HepG2 (cell line): ENCODE measurements around the gene NELFB. TPM values are rescaled to one million over a fixed set of nuclear protein-coding genes. Genes with fewer than 3 reads are reported as not detected.

Source experiments
- CEBPG ChIP-seq: IDR thresholded peaks from 2 replicates; pipeline ENCODE4 v1.6.1; 2016
- DMAP1 ChIP-seq: IDR thresholded peaks from 2 replicates; pipeline ENCODE4 v1.6.1; 2016
- ELF3 ChIP-seq: IDR thresholded peaks from 2 replicates; pipeline ENCODE4 v1.6.1; 2016; ENCODE audit warnings: missing genetic modification reagents, missing compliant biosample characterization
- HOXA7 ChIP-seq: sonication (generic); formaldehyde crosslinking; IDR thresholded peaks from 2 replicates; pipeline ENCODE4 v1.8.1; 2022; ENCODE audit warnings: mild to moderate bottlenecking, missing genetic modification reagents, moderate library complexity
- IRF9 ChIP-seq: sonication (generic); formaldehyde crosslinking; IDR thresholded peaks from 2 replicates; pipeline ENCODE4 v1.8.0; 2022; ENCODE audit warnings: missing genetic modification reagents, mild to moderate bottlenecking, borderline replicate concordance
- KDM4B ChIP-seq: sonication (generic); formaldehyde crosslinking; IDR thresholded peaks from 2 replicates; pipeline ENCODE4 v1.4.0; 2020; ENCODE audit warnings: missing genetic modification reagents
- KDM6A ChIP-seq: IDR thresholded peaks from 2 replicates; pipeline ENCODE4 v1.6.1; 2016; ENCODE audit warnings: low read depth
- PAWR ChIP-seq: sonication (generic); formaldehyde crosslinking; IDR thresholded peaks from 2 replicates; pipeline ENCODE4 v1.4.0; 2020; ENCODE audit warnings: missing genetic modification reagents, mild to moderate bottlenecking, borderline replicate concordance
- PBX3 ChIP-seq: sonication (generic); formaldehyde crosslinking; IDR thresholded peaks from 2 replicates; pipeline ENCODE4 v1.8.1; 2023; ENCODE audit warnings: missing genetic modification reagents, inconsistent platforms, borderline replicate concordance
- RBAK ChIP-seq: sonication (generic); formaldehyde crosslinking; IDR thresholded peaks from 2 replicates; pipeline ENCODE4 v1.5.1; 2020; ENCODE audit warnings: mild to moderate bottlenecking, missing genetic modification reagents
- RFX1 ChIP-seq: fragments of 450-650 bp; IDR thresholded peaks from 2 replicates; pipeline ENCODE4 v1.6.1; 2017
- SMAD9 ChIP-seq: sonication (generic); formaldehyde crosslinking; IDR thresholded peaks from 2 replicates; pipeline ENCODE4 v1.5.1; 2020; ENCODE audit warnings: mild to moderate bottlenecking, missing genetic modification reagents
- STAT5B ChIP-seq: sonication (generic); formaldehyde crosslinking; IDR thresholded peaks from 2 replicates; pipeline ENCODE4 v1.4.0; 2020; ENCODE audit warnings: missing genetic modification reagents
- TAF1 ChIP-seq: sonication (generic); formaldehyde crosslinking; IDR thresholded peaks from 2 replicates; pipeline ENCODE4 v1.4.0; 2020; ENCODE audit warnings: missing genetic modification reagents
- TRIM24 ChIP-seq: sonication (generic); formaldehyde crosslinking; IDR thresholded peaks from 2 replicates; pipeline ENCODE4 v1.8.0; 2022; ENCODE audit warnings: mild to moderate bottlenecking, missing genetic modification reagents
- TSC22D2 ChIP-seq: sonication (generic); formaldehyde crosslinking; IDR thresholded peaks from 2 replicates; pipeline ENCODE4 v1.5.1; 2020; ENCODE audit warnings: missing genetic modification reagents, mild to moderate bottlenecking, borderline replicate concordance
- WIZ ChIP-seq: sonication (generic); formaldehyde crosslinking; IDR thresholded peaks from 2 replicates; pipeline ENCODE4 v1.5.1; 2020; ENCODE audit warnings: mild to moderate bottlenecking, missing genetic modification reagents
- ZBTB26 ChIP-seq: IDR thresholded peaks from 2 replicates; pipeline ENCODE4 v1.6.1; 2016; ENCODE audit warnings: missing compliant biosample characterization, missing genetic modification reagents, borderline replicate concordance
- ZFX ChIP-seq: sonication (generic); formaldehyde crosslinking; IDR thresholded peaks from 2 replicates; pipeline ENCODE4 v1.4.0; 2020; ENCODE audit warnings: mild to moderate bottlenecking, low read depth, missing genetic modification reagents, moderate library complexity
- ZKSCAN1 ChIP-seq: fragments of 150-350 bp; IDR thresholded peaks from 2 replicates; pipeline ENCODE4 v1.6.1; 2014; ENCODE audit warnings: low read length
- ZMYM4 ChIP-seq: sonication (generic); formaldehyde crosslinking; IDR thresholded peaks from 2 replicates; pipeline ENCODE4 v1.8.1; 2023; ENCODE audit warnings: mild to moderate bottlenecking, missing genetic modification reagents
- ZNF607 ChIP-seq: sonication (generic); formaldehyde crosslinking; IDR thresholded peaks from 2 replicates; pipeline ENCODE4 v1.5.1; 2020; ENCODE audit warnings: missing genetic modification reagents, mild to moderate bottlenecking, borderline replicate concordance
- ZNF766 ChIP-seq: sonication (generic); formaldehyde crosslinking; IDR thresholded peaks from 2 replicates; pipeline ENCODE4 v1.5.0; 2020; ENCODE audit warnings: missing genetic modification reagents, borderline replicate concordance
- polyA plus RNA-seq, 8 experiments: library from polyadenylated mRNA; depleted of rRNA in 3 of 8; stranded (reverse) in 7 of 8; unstranded in 1 of 8; fragments of >200 nt; fragmentation: Illumina TruSeq in 4 of 8; extraction: Trizol in 4 of 8; gene quantifications; 2 replicates each; pipeline versions ENCODE4 v1.2.1 to v1.2.3, GENCODE V29; 2011 to 2016; ENCODE audit warnings: low read depth in 4 of 8, missing spikeins in 1 of 8, mixed read lengths in 1 of 8; ENCODE audit not compliant: insufficient read depth in 1 of 8
- total RNA-seq, 5 experiments: library from RNA; depleted of rRNA; stranded (reverse); fragments of >200 nt; fragmentation: Illumina TruSeq; extraction: Trizol; gene quantifications; 2 replicates each; pipeline ENCODE4 v1.2.3, GENCODE V29; 2016; ENCODE audit warnings: low read depth in 1 of 5
- TF ChIP-seq, protein P1 (sequence below): sonication (generic); formaldehyde crosslinking; IDR thresholded peaks from 2 replicates; pipeline ENCODE4 v1.5.1; 2020; ENCODE audit warnings: missing genetic modification reagents, mild to moderate bottlenecking, borderline replicate concordance

NELFB gene
- total and polyA plus RNA-seq, 2 of the 13 experiments (the other 11 are each of a cell fraction or from before 2014, with no cell fraction given): 26.5 to 45.8 TPM

DNA sequence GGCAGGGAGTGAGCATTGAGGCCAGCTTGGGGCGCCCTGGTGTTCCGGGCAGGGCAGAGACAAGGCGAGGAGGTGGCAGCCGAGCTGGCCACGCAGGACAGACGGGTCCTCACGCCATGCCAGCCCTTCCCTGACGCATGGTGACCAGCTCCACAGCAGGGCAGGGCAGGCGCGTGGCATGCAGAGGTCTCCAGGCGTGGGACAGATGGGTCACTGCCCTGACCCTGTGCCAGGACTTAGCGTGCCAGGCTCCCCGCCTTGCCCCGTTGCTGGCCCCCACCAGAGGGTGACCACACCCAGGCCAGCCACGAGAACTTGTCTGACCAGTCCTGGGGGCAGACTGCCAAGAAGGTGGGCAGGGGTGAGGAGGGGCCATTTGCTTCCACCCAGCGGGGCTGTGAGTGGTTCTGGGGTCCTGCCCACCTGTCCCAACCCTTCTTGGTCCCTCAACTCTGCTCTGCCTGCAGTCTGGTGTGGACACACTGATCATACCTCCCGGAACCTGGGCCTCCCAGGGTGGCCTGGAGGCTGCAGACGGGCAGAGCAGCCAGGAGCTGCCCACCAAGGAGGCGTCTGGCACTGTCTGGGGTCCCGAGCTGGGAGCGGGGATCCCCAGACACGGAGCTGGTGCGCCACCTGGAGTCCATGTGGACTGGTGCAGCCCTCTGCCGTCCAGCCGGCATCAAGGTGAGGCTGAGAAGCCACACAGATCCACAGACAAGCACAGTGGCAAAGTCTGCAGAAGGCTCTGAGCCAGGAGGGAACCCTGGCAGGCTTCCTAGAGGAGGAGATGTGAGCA, 27.9 kb upstream of the NELFB start, which contains the start of gene RNF224 (continued):
- 0 out of 2 replicates have a peak, but pooled peaks have one; percentile 13 for TF ChIP-seq IRF9 (CRISPR knock-in tag)
- no peak for TF ChIP-seq STAT5B
- no peak for TF ChIP-seq ZNF766 (CRISPR knock-in tag)
- TF ChIP-seq ELF3: peak; percentile 21; the same call in 1 of the 2 replicates
- TF ChIP-seq RBAK (CRISPR knock-in tag): no peak
- TF ChIP-seq SMAD9: no peak
- TF ChIP-seq ZBTB26: no peak
- TF ChIP-seq ZKSCAN1: no peak
- TF ChIP-seq DMAP1 (CRISPR knock-in tag): no peak
- TF ChIP-seq TAF1 (CRISPR knock-in tag): no peak
- TF ChIP-seq ZFX (CRISPR knock-in tag): no peak
- no peak for TF ChIP-seq ZNF607 (CRISPR knock-in tag)
- no peak for TF ChIP-seq CEBPG (CRISPR knock-in tag)
- no peak for TF ChIP-seq TRIM24 (CRISPR knock-in tag)
- TF ChIP-seq PAWR (CRISPR knock-in tag): no peak
- no peak for TF ChIP-seq RFX1
- TF ChIP-seq HOXA7 (CRISPR knock-in tag): no peak
- TF ChIP-seq KDM4B (CRISPR knock-in tag): 0 out of 2 replicates have a peak, but pooled peaks have one; percentile 49
- no peak for TF ChIP-seq WIZ
- TF ChIP-seq PBX3: no peak
- 0 out of 2 replicates have a peak, but pooled peaks have one; percentile 24 for TF ChIP-seq ZMYM4 (CRISPR knock-in tag)
- TF ChIP-seq KDM6A (CRISPR knock-in tag): no peak
- TF ChIP-seq, protein P1, sequence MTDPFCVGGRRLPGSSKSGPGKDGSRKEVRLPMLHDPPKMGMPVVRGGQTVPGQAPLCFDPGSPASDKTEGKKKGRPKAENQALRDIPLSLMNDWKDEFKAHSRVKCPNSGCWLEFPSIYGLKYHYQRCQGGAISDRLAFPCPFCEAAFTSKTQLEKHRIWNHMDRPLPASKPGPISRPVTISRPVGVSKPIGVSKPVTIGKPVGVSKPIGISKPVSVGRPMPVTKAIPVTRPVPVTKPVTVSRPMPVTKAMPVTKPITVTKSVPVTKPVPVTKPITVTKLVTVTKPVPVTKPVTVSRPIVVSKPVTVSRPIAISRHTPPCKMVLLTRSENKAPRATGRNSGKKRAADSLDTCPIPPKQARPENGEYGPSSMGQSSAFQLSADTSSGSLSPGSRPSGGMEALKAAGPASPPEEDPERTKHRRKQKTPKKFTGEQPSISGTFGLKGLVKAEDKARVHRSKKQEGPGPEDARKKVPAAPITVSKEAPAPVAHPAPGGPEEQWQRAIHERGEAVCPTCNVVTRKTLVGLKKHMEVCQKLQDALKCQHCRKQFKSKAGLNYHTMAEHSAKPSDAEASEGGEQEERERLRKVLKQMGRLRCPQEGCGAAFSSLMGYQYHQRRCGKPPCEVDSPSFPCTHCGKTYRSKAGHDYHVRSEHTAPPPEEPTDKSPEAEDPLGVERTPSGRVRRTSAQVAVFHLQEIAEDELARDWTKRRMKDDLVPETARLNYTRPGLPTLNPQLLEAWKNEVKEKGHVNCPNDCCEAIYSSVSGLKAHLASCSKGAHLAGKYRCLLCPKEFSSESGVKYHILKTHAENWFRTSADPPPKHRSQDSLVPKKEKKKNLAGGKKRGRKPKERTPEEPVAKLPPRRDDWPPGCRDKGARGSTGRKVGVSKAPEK: no peak
- 0 out of 2 replicates have a peak, but pooled peaks have one; percentile 23 for TF ChIP-seq TSC22D2 (CRISPR knock-in tag)
